ENCODE measurements around the gene IQCH. TPM values are rescaled to one million over a fixed set of nuclear protein-coding genes. Genes with fewer than 3 reads are reported as not detected.

IQCH gene
- total RNA-seq, 1 donor from 2014 or later, result 5.2 TPM

GRCh38 chr15:67307889-67308597, 53.5 kb downstream of the IQCH start:
- Mint-ChIP-seq H3K27me3 (no peaks in the 10 kb centered on the region), H3K4me1 (ENCODE audit: low read depth) (peaks cover 8% of the 10 kb centered on the region), H3K4me3 (ENCODE audit: low read depth) (no peak overlapping the region), H3K9me3 (ENCODE audit: low read depth) (no peaks in the 10 kb centered on the region), H3K36me3 (ENCODE audit: insufficient read depth) (no peaks in the 10 kb centered on the region), H3K27ac (no peak overlapping the region)
- DNase-seq (ENCODE audit: low spot score, unreplicated experiment), result no peak
- TF ChIP-seq, protein P1, sequence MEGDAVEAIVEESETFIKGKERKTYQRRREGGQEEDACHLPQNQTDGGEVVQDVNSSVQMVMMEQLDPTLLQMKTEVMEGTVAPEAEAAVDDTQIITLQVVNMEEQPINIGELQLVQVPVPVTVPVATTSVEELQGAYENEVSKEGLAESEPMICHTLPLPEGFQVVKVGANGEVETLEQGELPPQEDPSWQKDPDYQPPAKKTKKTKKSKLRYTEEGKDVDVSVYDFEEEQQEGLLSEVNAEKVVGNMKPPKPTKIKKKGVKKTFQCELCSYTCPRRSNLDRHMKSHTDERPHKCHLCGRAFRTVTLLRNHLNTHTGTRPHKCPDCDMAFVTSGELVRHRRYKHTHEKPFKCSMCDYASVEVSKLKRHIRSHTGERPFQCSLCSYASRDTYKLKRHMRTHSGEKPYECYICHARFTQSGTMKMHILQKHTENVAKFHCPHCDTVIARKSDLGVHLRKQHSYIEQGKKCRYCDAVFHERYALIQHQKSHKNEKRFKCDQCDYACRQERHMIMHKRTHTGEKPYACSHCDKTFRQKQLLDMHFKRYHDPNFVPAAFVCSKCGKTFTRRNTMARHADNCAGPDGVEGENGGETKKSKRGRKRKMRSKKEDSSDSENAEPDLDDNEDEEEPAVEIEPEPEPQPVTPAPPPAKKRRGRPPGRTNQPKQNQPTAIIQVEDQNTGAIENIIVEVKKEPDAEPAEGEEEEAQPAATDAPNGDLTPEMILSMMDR (IDR thresholded peaks at IDR 0.05; ENCODE audit: unreplicated experiment), result no peak

DNA sequence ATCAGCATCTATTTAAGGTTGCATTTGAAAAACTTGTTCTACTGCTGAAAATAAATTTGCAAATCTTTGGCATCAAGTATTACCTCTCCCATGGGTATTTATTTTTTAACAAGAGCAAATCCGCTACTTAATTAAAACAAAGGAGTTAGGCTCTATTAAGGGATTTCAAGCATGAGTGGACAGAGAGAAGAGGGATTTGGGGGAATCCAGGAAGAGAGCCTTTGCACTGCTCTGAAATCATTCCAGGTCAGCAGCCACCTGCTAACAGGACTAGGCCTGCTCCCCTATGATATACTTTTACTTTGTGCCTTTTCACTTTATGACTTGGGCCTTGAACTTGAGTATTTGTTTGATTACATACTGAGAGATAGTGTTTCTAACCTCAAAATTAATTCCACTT, 57.1 kb downstream of the IQCH start:
- Mint-ChIP-seq H3K4me1 (ENCODE audit: low read depth) (peaks cover 8% of the 10 kb centered on the region), H3K36me3 (ENCODE audit: insufficient read depth) (no peaks in the 10 kb centered on the region), H3K9me3 (ENCODE audit: low read depth) (no peaks in the 10 kb centered on the region), H3K27me3 (no peaks in the 10 kb centered on the region), H3K27ac (no peak overlapping the region), H3K4me3 (ENCODE audit: low read depth) (no peak overlapping the region)
- DNase-seq (ENCODE audit: low spot score, unreplicated experiment), result no peak
- TF ChIP-seq, protein P1 (IDR thresholded peaks at IDR 0.05; ENCODE audit: unreplicated experiment), result no peak

GRCh38 chr15:67319961-67320360, 65.4 kb downstream of the IQCH start:
- no peak for DNase-seq (ENCODE audit: low spot score, unreplicated experiment)
- Mint-ChIP-seq H3K4me3 (ENCODE audit: low read depth) (no peak overlapping the region), H3K4me1 (ENCODE audit: low read depth) (no peaks in the 10 kb centered on the region), H3K27me3 (no peaks in the 10 kb centered on the region), H3K9me3 (ENCODE audit: low read depth) (peaks cover 3% of the 10 kb centered on the region), H3K36me3 (ENCODE audit: insufficient read depth) (peaks cover 2% of the 10 kb centered on the region), H3K27ac (no peak overlapping the region)
- TF ChIP-seq, protein P1 (IDR thresholded peaks at IDR 0.05; ENCODE audit: unreplicated experiment), result no peak

DNA sequence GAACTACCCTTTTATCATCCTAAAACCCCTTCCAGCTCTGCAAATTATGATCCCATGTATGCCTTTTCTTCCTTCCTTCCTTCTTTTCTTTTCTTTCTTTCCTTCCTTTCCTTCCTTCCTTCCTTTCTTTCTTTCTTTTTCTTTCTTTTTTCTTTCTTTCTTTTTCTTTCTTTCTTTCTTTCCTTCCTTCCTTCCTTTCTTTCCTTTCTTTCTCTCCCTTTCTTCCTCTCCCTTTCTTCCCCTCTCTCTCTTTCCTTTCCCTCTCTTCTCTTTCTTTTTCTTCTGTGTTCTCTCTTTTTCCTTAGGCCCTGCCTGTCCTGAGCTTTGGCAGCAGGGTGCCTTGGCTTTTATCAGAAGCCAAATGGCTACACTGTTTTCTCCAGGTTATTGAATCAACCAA, 66.8 kb downstream of the IQCH start:
- H3K4me1 Mint-ChIP-seq (ENCODE audit: low read depth), result no peaks in the 10 kb centered on the region
- H3K9me3 Mint-ChIP-seq (ENCODE audit: low read depth), result peaks cover 6% of the 10 kb centered on the region
- no peaks in the 10 kb centered on the region for H3K27me3 Mint-ChIP-seq
- no peak for DNase-seq (ENCODE audit: low spot score, unreplicated experiment)
- H3K36me3 Mint-ChIP-seq (ENCODE audit: insufficient read depth), result peaks cover 2% of the 10 kb centered on the region
- peak overlapping the region; percentile 71 for H3K27ac Mint-ChIP-seq
- H3K4me3 Mint-ChIP-seq (ENCODE audit: low read depth), result no peak overlapping the region
- TF ChIP-seq, protein P1 (IDR thresholded peaks at IDR 0.05; ENCODE audit: unreplicated experiment), result no peak

DNA sequence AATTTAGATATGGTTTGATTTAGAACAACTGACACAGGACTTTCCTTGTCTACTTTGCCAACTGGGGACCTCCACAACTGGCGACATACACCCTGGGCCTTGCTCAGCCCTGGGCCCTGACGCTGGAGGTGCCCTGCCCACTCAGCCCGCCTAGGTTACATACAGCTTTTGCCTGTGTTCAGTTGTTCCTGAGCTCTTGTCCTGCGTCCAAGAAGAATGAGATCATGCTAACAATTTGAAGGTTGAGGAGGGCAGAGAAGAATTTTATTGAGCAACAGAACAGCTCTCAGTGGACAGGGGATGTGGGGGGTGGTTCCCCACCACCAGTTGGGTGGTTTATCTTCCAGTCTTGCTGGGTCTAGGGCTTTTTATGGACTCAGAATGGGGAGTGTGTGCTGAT, 67.9 kb downstream of the IQCH start:
- Mint-ChIP-seq H3K4me1 (ENCODE audit: low read depth) (no peaks in the 10 kb centered on the region), H3K27me3 (no peaks in the 10 kb centered on the region), H3K36me3 (ENCODE audit: insufficient read depth) (peaks cover 2% of the 10 kb centered on the region), H3K27ac (no peak overlapping the region), H3K4me3 (ENCODE audit: low read depth) (no peak overlapping the region), H3K9me3 (ENCODE audit: low read depth) (peaks cover 7% of the 10 kb centered on the region)
- TF ChIP-seq, protein P1 (IDR thresholded peaks at IDR 0.05; ENCODE audit: unreplicated experiment), result no peak
- no peak for DNase-seq (ENCODE audit: low spot score, unreplicated experiment)
